GM19238 (cell line): ENCODE results near the gene RPGRIP1L.

Experiments
- DNase-seq: peaks from one replicate; pipeline ENCODE4 v3.0.0; 2011; ENCODE audit warnings: low spot score; ENCODE audit not compliant: insufficient read length

The RPGRIP1L gene

GRCh38 chr16:53654946-53655345 lies 48.7 kb downstream of the RPGRIP1L start:
- no peak for DNase-seq

DNA sequence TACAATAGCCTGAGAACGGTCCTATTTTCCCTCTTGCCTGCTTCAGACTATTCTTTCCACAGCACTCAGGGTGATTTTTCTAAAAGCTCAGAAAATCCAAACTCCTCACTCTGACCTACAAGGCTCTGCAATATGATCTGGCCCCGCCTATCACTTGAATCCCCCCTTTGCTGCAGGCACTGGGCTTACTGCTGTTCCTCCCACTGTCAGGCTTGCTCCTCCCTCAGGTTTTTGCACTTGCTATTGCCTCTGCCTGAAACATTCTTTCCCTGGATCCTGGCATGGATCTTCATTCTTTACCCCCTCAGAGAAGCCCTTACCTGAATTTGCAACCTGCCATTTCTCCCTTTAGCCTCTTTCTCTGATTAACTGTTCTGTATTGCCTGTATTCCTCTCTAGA lies 52.3 kb downstream of the RPGRIP1L start:
- no peak for DNase-seq

DNA sequence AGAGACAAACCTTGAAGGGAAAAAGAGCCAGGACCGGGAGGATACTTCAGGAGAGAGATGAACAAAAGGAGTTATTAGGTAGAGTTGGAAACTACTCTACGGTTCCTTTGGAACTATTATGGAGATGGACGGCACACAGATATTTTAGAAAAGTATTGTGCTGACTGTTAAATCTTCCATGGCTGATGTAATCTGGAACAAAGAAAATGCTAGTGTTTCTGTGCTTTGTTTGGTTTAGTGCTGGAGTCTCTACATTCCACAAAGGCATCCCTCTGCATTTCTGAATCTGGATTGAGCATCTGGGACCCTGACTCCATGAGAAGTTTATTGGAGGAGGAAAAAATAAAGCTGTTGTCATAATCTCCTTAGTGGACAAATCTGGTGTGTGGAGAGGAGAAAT lies 57.2 kb downstream of the RPGRIP1L start:
- no peak for DNase-seq

DNA sequence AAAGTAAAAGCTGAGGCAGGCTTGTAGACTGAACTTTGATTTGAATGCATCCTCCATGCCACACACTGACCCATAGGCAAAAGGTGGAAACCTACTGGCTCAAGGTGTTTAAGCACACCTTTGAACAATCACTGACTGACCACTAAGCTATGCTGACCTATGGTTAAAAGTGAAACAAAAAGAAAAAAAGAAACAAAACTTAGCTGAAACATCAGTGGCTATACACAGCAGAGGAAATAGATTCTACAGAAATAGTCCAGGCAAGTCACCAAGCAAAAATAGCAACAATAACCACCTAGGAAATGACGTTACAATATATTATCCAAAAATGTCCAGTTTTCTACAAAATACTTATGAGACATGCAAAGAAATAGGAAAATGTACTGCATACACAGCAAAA lies 60.2 kb downstream of the RPGRIP1L start:
- no peak for DNase-seq

GRCh38 chr16:53642094-53642493 lies 61.6 kb downstream of the RPGRIP1L start:
- DNase-seq = no peak

DNA sequence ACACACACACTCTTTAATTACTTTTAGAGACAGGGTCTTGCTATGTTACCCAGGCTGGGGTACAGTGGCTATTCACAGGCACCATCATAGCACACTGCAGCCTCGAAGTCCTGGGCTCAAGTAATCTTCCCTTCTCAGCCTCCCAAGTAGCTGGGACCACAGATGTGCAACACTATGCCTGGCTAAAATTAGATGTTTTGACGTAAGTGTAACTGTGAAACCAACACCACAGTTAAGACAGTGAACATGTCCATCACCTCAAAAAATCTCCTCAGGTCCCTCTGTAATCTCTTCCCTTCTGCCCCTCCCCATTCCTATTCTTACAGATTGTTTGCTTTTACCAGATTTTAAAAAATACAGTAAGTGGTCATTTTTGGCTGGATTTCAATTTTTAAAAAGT lies 66.7 kb downstream of the RPGRIP1L start:
- DNase-seq = no peak

DNA sequence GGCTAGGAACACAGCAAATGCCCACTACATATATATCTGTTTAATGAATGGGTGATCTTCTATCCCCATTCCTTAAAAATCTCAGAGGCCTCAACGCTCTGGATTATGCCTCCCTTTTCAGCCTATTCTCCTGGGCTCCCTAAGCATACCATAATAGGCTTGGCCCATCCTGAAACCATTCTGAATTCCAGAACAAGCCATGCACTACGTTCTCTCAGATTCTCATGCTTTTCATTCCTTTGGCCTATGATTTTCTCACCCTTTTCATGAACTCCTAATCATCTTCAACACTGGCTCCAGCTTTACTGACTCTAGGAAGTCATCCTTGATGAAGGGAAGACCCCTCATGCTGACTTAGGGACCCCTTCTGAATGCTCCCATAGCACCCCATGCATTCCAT lies 71.1 kb downstream of the RPGRIP1L start:
- DNase-seq = no peak

- DNase-seq = no peak
Measured at GRCh38 chr16:53631236-53632025, 72.2 kb downstream of the RPGRIP1L start.

- DNase-seq = no peak
Measured at GRCh38 chr16:53629607-53630312, 73.9 kb downstream of the RPGRIP1L start.

DNA sequence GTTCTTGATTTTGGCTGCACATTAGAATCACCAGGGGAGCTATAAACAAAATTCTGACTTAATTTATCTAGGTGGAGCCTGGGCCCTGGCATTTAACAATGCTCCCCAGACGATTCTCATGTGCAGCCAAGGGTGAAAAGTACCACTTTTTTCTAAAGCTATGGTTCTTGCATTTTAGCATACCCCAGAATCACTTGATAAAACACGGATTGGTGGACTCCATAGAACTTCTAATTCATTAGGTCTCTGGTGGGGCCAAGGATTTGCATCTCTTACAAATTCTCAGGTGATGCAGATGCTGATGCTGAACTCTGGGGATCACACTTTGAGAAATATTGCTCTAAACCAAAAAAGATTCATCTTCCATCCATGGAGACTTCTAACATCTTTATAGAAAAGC lies 74.5 kb downstream of the RPGRIP1L start:
- DNase-seq = no peak

GRCh38 chr16:53626811-53627210 lies 76.8 kb downstream of the RPGRIP1L start:
- DNase-seq = no peak

DNA sequence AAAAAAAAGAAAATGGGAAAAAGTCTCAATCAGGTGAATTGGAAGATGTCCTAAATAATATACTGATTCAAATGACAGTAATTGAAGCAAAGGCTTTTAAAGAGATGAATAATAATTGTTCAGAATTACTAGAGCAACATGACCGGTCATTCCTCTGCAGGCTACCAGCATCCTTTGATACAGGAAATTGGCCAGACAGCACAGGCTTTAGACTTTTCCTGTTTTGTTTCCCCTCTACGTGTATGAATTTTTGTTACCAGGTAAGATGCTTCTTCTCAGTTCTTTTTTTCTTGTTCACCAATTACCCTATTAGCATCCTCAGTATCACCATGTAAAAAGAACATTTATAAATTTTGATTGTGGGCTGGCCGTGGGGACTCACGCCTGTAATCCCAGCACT lies 77.5 kb downstream of the RPGRIP1L start:
- no peak for DNase-seq

DNA sequence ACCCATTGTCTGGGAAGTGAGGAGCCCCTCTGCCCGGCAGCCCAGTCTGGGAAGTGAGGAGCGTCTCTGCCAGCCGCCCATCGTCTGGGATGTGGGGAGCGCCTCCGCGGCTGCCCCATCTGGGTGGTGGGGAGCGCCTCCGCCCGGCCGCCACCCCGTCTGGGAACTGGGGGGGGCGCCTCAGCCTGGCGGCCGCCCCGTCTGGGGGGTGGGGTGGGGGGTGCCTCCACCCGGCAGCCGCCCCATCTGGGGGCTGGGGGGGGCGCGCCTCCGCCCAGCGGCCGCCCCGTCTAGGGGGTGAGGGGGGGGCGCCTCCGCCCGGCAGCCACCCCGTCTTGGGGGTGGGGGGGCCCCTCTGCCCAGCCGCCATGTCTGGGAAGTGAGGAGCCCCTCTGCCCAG lies 78.4 kb downstream of the RPGRIP1L start:
- DNase-seq = no peak

- no peak for DNase-seq
Measured at GRCh38 chr16:53622315-53622714, 81.3 kb downstream of the RPGRIP1L start.

GRCh38 chr16:53620476-53620875 lies 83.2 kb downstream of the RPGRIP1L start:
- DNase-seq = no peak

GRCh38 chr16:53619235-53619634 lies 84.4 kb downstream of the RPGRIP1L start:
- no peak for DNase-seq

- DNase-seq = no peak
Measured at GRCh38 chr16:53614346-53614745, 89.3 kb downstream of the RPGRIP1L start.

GRCh38 chr16:53612003-53612402 lies 91.7 kb downstream of the RPGRIP1L start:
- DNase-seq = no peak

- no peak for DNase-seq
Measured at GRCh38 chr16:53611179-53611696, 92.4 kb downstream of the RPGRIP1L start.

GRCh38 chr16:53609536-53609935 lies 94.1 kb downstream of the RPGRIP1L start:
- DNase-seq = no peak

DNA sequence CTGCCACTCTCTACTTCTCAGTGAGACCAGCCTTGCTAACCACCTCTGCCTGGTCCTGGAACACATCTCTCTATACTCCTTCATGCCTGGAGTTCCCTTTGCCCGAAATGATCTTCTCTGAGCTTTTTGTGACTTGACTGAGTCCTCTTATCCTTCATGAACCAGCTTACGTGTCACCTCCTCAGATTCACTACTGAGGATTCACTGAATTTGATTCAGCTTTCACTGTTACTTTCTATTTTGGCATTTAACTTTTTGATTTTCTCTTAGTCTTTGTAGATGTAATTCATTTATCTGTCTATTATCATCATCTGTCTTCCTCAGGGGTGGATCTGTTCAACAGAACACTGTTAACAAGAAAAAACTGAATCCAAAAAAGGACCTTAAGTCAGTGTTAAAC lies 95.6 kb downstream of the RPGRIP1L start:
- no peak for DNase-seq

DNA sequence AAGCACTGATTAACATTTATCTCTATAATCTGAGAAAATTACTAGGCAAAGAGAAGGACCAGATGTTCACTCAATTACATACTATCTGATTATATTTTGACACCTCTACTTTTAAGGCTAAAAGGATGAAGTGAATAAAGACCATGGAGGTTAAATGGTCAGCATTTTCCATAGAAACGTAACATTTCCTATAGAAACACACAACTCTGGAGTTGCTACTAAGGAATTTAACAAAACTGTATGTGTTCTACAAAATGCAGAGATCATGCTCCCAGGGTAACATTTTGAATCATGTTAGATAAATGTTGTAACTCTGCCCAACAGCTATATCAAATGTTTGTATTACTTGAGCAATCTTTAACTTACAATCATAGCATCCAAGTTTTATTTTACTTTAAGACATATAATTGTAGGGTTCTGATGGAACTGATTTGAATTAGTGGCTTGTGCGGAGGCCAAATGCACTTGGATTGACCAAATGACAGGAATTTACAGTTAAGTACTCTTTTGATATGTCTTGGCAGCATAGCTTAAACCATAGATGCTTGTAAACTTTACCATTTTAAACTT lies 97.7 kb downstream of the RPGRIP1L start:
- DNase-seq = no peak
